Naive thymus-derived CD4-positive, alpha-beta T cell (primary cell): ENCODE measurements around the gene IGFLR1. TPM values are rescaled to one million over a fixed set of nuclear protein-coding genes. Genes with fewer than 3 reads are reported as not detected.
A peak's percentile ranks its signal among the peaks of the same experiment; 100 is the strongest.

Experiments used
- ATAC-seq: fragments of 150-1000 bp; cut with Tn5 transposase; 2 replicates; pipeline ENCODE4 v1.10.0; 2021; ENCODE audit warnings: mild to moderate bottlenecking, moderate library complexity
- CTCF ChIA-PET: fragments of 350-600 bp; sonication (Branson Sonifier 250); formaldehyde crosslinking; loops from one replicate; lab custom pipeline; 2021; ENCODE audit warnings: antibody characterized with exemption; lab: Charles Lee
- POLR2A ChIA-PET: fragments of 350-600 bp; sonication (Branson Sonifier 250); formaldehyde crosslinking; loops from one replicate; lab custom pipeline; 2021; ENCODE audit warnings: antibody characterized with exemption, inconsistent platforms; lab: Charles Lee
- DNase-seq, 9 donors: peaks; one replicate each; pipeline versions ENCODE4 v3.0.0 to v3.0.0-alpha.2; 2020 to 2022; ENCODE audit warnings: mixed read lengths in 1 of 9
- H3K27ac ChIP-seq: one replicate; pipeline ENCODE4 v1.7.0; 2013; ENCODE audit warnings: mild to moderate bottlenecking, low read depth, low read length, moderate library complexity
- H3K27me3 ChIP-seq, 2 donors: one replicate each; pipeline ENCODE4 v1.7.0; 2013; ENCODE audit warnings: low read length in 2 of 2, mild to moderate bottlenecking in 2 of 2, moderate library complexity in 2 of 2; ENCODE audit not compliant: control insufficient read depth in 2 of 2, insufficient read depth in 2 of 2
- H3K36me3 ChIP-seq, 3 experiments: 1 replicate in 2 of 3; 2 replicates in 1 of 3; pipeline ENCODE4 v1.7.0; 2013; ENCODE audit warnings: low read length in 3 of 3, mild to moderate bottlenecking in 3 of 3, moderate library complexity in 1 of 3; ENCODE audit not compliant: insufficient read depth in 3 of 3, control insufficient read depth in 2 of 3
- H3K4me1 ChIP-seq, 2 donors: one replicate each; pipeline ENCODE4 v1.7.0; 2013; ENCODE audit warnings: low read length in 2 of 2, mild to moderate bottlenecking in 2 of 2, moderate library complexity in 1 of 2; ENCODE audit not compliant: control insufficient read depth in 2 of 2, insufficient read depth in 2 of 2
- H3K4me3 ChIP-seq: 2 replicates; pipeline ENCODE4 v1.7.0; 2013; ENCODE audit warnings: mild to moderate bottlenecking, low read length
- H3K9me3 ChIP-seq, 3 experiments: 1 replicate in 2 of 3; 2 replicates in 1 of 3; pipeline ENCODE4 v1.7.0; 2013; ENCODE audit warnings: low read length in 3 of 3; ENCODE audit not compliant: control insufficient read depth in 2 of 3
- H3K27ac Mint-ChIP-seq, 9 donors: one replicate each; pipeline ENCODE4 v1.8.0; 2020 to 2022; ENCODE audit warnings: mixed read lengths in 9 of 9, mild to moderate bottlenecking in 8 of 9, moderate library complexity in 5 of 9, inconsistent platforms in 2 of 9
- H3K27me3 Mint-ChIP-seq, 5 donors: one replicate each; pipeline ENCODE4 v1.8.0; 2021 to 2022; ENCODE audit warnings: mixed read lengths in 5 of 5, mild to moderate bottlenecking in 1 of 5
- H3K36me3 Mint-ChIP-seq, 5 donors: one replicate each; pipeline ENCODE4 v1.8.0; 2020 to 2022; ENCODE audit warnings: mixed read lengths in 5 of 5, mild to moderate bottlenecking in 3 of 5, inconsistent platforms in 1 of 5
- H3K4me1 Mint-ChIP-seq, 7 donors: one replicate each; pipeline ENCODE4 v1.8.0; 2020 to 2022; ENCODE audit warnings: mixed read lengths in 7 of 7, mild to moderate bottlenecking in 3 of 7, inconsistent platforms in 1 of 7
- H3K4me3 Mint-ChIP-seq, 10 donors: one replicate each; pipeline ENCODE4 v1.8.0; 2020 to 2022; ENCODE audit warnings: mild to moderate bottlenecking in 10 of 10, mixed read lengths in 10 of 10, moderate library complexity in 6 of 10, inconsistent platforms in 2 of 10
- H3K9me3 Mint-ChIP-seq, 11 donors: one replicate each; pipeline ENCODE4 v1.8.0; 2020 to 2022; ENCODE audit warnings: mixed read lengths in 11 of 11, mild to moderate bottlenecking in 4 of 11, inconsistent platforms in 1 of 11, moderate library complexity in 1 of 11
- intact Hi-C, 2 donors: fragments of 100-400 bp; cut with micrococcal nuclease; formaldehyde crosslinking; loops; one replicate each; pipeline ENCODE4 v1.15.1; 2023
- polyA plus RNA-seq, 2 donors: library from polyadenylated mRNA; unstranded; fragments of 300-500 nt; fragmentation: Illumina TruSeq; gene quantifications; one replicate each; pipeline ENCODE4 v1.2.3, GENCODE V29; 2021
- total RNA-seq, 6 experiments: library from RNA in 5 of 6; stranded (reverse) in 5 of 6; gene quantifications; 1 replicate in 5 of 6; 2 replicates in 1 of 6; pipeline ENCODE4 v1.2.3 and lab custom pipeline; 2021 to 2026

Gene IGFLR1
- total and polyA plus RNA-seq, 7 experiments from 2014 or later = 61.4 to 113 (median 99.5) TPM

DNA sequence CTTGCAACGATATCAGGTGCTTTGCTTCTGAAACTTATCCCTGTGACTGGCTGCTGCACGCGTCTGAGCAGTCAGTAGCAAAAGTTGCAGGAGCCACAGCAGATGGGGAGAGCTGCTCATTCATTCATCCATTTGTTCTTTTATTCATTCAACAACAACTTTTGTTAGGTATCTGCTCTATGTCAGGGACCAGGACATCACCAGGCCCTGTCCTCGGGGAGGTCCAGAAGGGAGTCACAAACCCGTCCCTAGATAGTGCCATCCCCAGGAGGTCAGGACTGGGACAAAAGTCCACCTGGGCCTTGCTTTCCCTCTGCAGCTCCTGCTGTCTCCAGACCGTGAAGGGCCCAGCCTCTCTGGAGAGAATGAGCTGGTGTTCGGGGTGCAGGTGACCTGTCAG lies 35.7 kb upstream of the IGFLR1 start:
- Mint-ChIP-seq H3K27ac (no peak overlapping the region), H3K4me3 (peak overlapping the region in 5 of 10 donors; percentile 11 to 51 (median 40)), H3K27me3 (no peaks in the 10 kb centered on the region), H3K36me3 (peaks cover 0 to 16% (median 3%) of the 10 kb centered on the region in 5 donors), H3K4me1 (peaks cover 13 to 28% (median 18%) of the 10 kb centered on the region in 7 donors), H3K9me3 (peaks cover 0 to 2% (median 0%) of the 10 kb centered on the region in 11 donors)
- intact Hi-C loops = loop anchor here in 1 of 2 donors (10.0 kb wide), 1 partner anchor 277 kb away; the partner anchor contains the start of genes THAP8 and WDR62
- H3K27me3 ChIP-seq = no peaks in the 10 kb centered on the region
- H3K27ac ChIP-seq = no peak overlapping the region
- CTCF ChIA-PET = interaction anchor here (0.5 to 1.0 kb wide), 3 partner anchors 79 to 477 kb away, joined by 3 to 4 read pairs (median 3); no protein-coding TSS in a partner anchor
- DNase-seq (no peak), ATAC-seq (no peak)
- no peaks in the 10 kb centered on the region for H3K9me3 ChIP-seq
- H3K36me3 ChIP-seq = peaks cover 0 to 20% (median 0%) of the 10 kb centered on the region in 3 experiments
- H3K4me1 ChIP-seq = peaks cover 0 to 6% of the 10 kb centered on the region in 2 donors
- H3K4me3 ChIP-seq = no peak overlapping the region
- POLR2A ChIA-PET = no interaction called here

DNA sequence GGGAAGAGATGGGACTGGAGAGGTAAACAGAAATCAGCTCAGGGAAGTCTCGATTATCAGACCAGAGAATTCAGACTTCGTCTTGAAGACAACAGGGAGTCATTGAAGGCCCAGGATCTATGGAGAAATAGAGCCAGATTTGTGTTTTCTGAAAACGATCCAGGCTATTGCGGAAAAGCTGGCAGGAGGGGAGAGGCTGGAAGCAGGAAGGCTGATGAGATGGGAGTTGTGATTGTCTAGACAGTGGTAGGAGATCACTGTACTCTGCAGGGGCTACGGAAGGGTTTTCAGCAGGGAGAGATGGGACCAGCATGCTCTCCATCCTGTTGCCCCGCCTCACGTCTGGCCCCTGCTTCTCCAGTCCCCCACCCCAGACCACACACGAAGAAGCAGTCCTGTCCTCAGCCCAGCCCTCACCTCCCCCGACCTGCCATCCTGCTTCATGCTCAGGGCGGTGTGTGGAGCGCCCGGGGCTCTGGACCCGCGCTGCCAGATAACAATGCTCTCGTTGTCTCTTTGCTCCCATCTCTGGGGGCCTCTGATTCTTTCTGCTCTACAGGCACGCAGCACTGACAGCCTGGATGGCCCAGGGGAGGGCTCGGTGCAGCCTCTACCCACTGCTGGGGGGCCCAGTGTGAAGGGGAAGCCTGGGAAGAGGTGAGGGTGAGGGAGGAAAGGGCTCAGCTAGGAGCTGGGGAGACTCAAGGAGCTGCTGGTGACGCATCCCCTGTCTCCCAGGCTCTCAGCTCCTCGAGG lies 35.0 kb upstream of the IGFLR1 start:
- Mint-ChIP-seq H3K4me1 (peaks cover 11 to 28% (median 18%) of the 10 kb centered on the region in 7 donors), H3K27me3 (no peaks in the 10 kb centered on the region), H3K36me3 (peaks cover 0 to 16% (median 0%) of the 10 kb centered on the region in 5 donors), H3K4me3 (peak overlapping the region; percentile 21 to 94 (median 72)), H3K9me3 (peaks cover 0 to 2% (median 0%) of the 10 kb centered on the region in 11 donors), H3K27ac (peak overlapping the region in 1 of 9 donors; percentile 44)
- DNase-seq (no peak), ATAC-seq (no peak)
- Histone ChIP-seq H3K9me3 (no peaks in the 10 kb centered on the region), H3K27me3 (no peaks in the 10 kb centered on the region), H3K4me3 (no peak overlapping the region), H3K36me3 (peaks cover 0 to 15% (median 0%) of the 10 kb centered on the region in 3 experiments), H3K27ac (no peak overlapping the region), H3K4me1 (peaks cover 0 to 6% of the 10 kb centered on the region in 2 donors)
- intact Hi-C loops = loop anchor here in 1 of 2 donors (10.0 kb wide), 1 partner anchor 278 kb away; the partner anchor contains the start of genes THAP8 and WDR62
- POLR2A ChIA-PET = no interaction called here
- CTCF ChIA-PET = interaction anchor here (0.5 to 1.0 kb wide), 3 partner anchors 78 to 476 kb away, joined by 3 to 4 read pairs (median 3); no protein-coding TSS in a partner anchor

DNA sequence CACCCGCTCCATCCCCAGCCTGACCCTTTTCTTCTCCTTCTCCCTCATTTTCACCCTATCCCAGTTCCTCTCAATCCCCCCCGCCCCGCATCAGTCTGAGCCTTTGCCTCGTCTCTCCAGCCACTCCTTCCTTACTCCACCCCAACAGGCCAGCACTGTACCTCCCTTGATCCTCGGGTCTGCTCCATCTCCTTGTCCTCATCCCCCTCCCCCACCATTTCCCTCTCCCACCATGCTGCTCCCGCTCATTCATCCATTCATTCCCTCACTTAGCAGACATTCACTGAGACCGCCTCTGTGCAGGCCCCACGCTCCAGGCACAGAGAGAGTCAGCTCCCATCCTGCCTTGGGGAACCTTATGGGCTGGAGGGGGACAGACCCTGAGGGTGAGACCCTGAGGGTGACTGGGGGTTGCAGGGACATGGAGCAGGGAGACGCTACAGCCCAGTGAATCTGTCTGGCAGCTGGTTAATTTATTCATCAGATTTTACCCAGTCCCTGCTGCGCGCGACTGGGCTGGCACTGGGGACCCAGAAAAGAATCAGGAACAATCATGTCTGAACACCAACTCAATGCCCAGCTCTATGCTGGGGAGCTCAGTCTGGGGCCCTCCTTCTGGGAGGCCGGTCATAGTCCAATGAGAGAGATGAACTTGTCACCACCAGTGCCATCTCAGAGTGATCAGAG lies 34.0 kb upstream of the IGFLR1 start:
- Mint-ChIP-seq H3K9me3 (peaks cover 0 to 2% (median 0%) of the 10 kb centered on the region in 11 donors), H3K27ac (peak overlapping the region in 4 of 9 donors; percentile 12 to 88 (median 40)), H3K4me1 (peaks cover 11 to 28% (median 18%) of the 10 kb centered on the region in 7 donors), H3K36me3 (peaks cover 0 to 13% (median 0%) of the 10 kb centered on the region in 5 donors), H3K27me3 (no peaks in the 10 kb centered on the region), H3K4me3 (peak overlapping the region; percentile 50 to 94 (median 78))
- peaks cover 0 to 11% (median 0%) of the 10 kb centered on the region in 3 experiments for H3K36me3 ChIP-seq
- no peak for DNase-seq
- ChIA-PET POLR2A (interaction anchor here (0.6 kb wide), 1 partner anchor 16 kb away, joined by 5 read pairs; no protein-coding TSS in a partner anchor), CTCF (no interaction called here)
- ATAC-seq = no peak
- no peak overlapping the region for H3K4me3 ChIP-seq
- H3K27ac ChIP-seq = peak overlapping the region; percentile 61
- intact Hi-C loops = loop anchor here in 1 of 2 donors (10.0 kb wide), 1 partner anchor 279 kb away; the partner anchor contains the start of genes THAP8 and WDR62
- peaks cover 0 to 6% of the 10 kb centered on the region in 2 donors for H3K4me1 ChIP-seq
- H3K9me3 ChIP-seq = no peaks in the 10 kb centered on the region
- no peaks in the 10 kb centered on the region for H3K27me3 ChIP-seq

DNA sequence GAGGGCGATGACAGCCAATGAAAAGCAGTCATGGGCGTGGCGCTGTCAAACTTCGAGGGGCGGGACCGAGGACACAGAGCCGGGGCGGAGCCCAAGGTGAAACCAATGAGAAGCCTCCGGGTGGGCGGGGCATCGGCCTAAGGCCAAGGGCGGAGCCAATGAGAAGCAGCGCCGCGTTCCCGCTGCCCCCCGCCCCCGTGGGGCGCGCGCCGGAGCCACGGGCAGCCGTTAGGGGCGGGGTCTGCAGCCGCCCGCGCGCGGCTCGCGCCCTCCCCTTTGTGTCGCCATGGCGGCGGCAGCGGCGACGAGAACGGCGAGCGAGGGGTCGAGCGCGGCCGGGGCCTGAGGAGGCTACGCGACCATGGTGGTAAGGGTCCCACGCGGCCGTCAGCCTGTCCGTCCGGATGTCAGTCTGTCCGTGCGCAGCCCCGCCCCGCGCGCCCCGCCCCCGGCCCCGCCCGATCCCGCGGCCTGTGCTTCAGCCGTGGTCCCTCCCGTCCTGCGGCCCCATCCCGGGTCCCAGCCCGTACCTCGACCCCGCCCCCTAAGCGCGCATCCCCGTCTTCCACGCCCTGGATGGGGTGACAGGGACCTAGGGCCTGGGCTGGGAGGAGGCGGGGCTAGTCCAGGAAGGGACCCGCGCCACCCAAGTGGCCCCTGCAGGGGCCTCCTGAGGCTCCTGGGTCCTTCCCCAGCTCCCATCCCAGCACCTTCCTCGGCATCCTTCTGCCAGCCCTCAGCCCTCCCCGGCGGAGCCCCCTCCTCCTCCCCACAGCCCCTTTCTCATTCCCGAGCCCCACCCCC lies 33.2 kb upstream of the IGFLR1 start, which contains the start of gene ARHGAP33:
Gene ARHGAP33 (plus strand): TSS at position 267 of the 804 bp plus-strand sequence. CDS start 95 bp downstream, at position 362.
- H3K4me3 ChIP-seq = peak within 1 kb of the TSS; percentile 56
- Mint-ChIP-seq H3K36me3 (peaks cover 0 to 11% (median 0%) of the 10 kb centered on the region in 5 donors), H3K9me3 (peaks cover 0 to 2% (median 0%) of the 10 kb centered on the region in 11 donors), H3K4me3 (peak within 1 kb of the TSS; percentile 77 to 94 (median 86)), H3K27me3 (no peaks in the 10 kb centered on the region), H3K4me1 (peaks cover 11 to 28% (median 18%) of the 10 kb centered on the region in 7 donors), H3K27ac (peak within 1 kb of the TSS in 7 of 9 donors; percentile 12 to 88 (median 84))
- POLR2A ChIA-PET = no interaction called here
- H3K36me3 ChIP-seq = peaks cover 0 to 8% (median 0%) of the 10 kb centered on the region in 3 experiments
- H3K27me3 ChIP-seq = no peaks in the 10 kb centered on the region
- CTCF ChIA-PET = no interaction called here
- peak; percentile 100 for ATAC-seq
- DNase-seq = peak; percentile 96 to 99 (median 98)
- intact Hi-C loops = loop anchor here (1.0 to 10.0 kb wide), 12 partner anchors 17 to 340 kb away; partner anchors contain the start of genes LIN37 (in 2 of the 2), PROSER3 (in 2 of the 2), THAP8 (in 2 of the 2) and WDR62 (in 2 of the 2)
- peaks cover 0 to 6% of the 10 kb centered on the region in 2 donors for H3K4me1 ChIP-seq
- H3K27ac ChIP-seq = peak within 1 kb of the TSS; percentile 61
- no peaks in the 10 kb centered on the region for H3K9me3 ChIP-seq

DNA sequence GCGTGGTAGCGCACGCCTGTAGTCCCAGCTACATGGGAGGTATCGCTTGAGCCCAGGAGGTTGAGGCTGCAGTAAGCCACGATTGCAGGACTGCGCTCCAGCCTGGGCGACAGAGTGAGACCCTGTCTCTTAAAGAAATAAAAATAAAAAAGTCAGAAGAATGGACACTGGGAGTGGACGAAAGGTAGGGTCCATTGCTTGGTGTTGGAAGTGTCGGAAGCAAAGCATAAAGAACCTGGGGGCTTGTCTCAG lies 32.7 kb upstream of the IGFLR1 start:
- H3K27ac ChIP-seq = no peak overlapping the region
- Mint-ChIP-seq H3K27ac (peak overlapping the region in 5 of 9 donors; percentile 34 to 88 (median 84)), H3K27me3 (no peaks in the 10 kb centered on the region), H3K4me1 (peaks cover 11 to 28% (median 18%) of the 10 kb centered on the region in 7 donors), H3K4me3 (peak overlapping the region; percentile 77 to 89 (median 85)), H3K9me3 (peaks cover 0 to 2% (median 0%) of the 10 kb centered on the region in 11 donors), H3K36me3 (peaks cover 0 to 11% (median 0%) of the 10 kb centered on the region in 5 donors)
- H3K27me3 ChIP-seq = no peaks in the 10 kb centered on the region
- peaks cover 0 to 6% of the 10 kb centered on the region in 2 donors for H3K4me1 ChIP-seq
- H3K4me3 ChIP-seq = peak overlapping the region; percentile 56
- intact Hi-C loops = loop anchor here (1.0 to 10.0 kb wide), 12 partner anchors 17 to 340 kb away; partner anchors contain the start of genes LIN37 (in 2 of the 2), PROSER3 (in 2 of the 2), THAP8 (in 2 of the 2) and WDR62 (in 2 of the 2)
- ChIA-PET CTCF (no interaction called here), POLR2A (no interaction called here)
- DNase-seq = no peak
- no peaks in the 10 kb centered on the region for H3K9me3 ChIP-seq
- peaks cover 0 to 8% (median 0%) of the 10 kb centered on the region in 3 experiments for H3K36me3 ChIP-seq
- no peak for ATAC-seq
